Kidney epithelial cell (primary cell): ENCODE results near the gene FGD5. TPM values are rescaled to one million over a fixed set of nuclear protein-coding genes. Genes with fewer than 3 reads are reported as not detected.

Experiments
- DNase-seq: peaks from one replicate; pipeline ENCODE4 v3.0.0-alpha.2; 2010; ENCODE audit warnings: low read depth
- H3K27me3 ChIP-seq: 2 replicates; pipeline ENCODE4 v1.6.0; 2011; ENCODE audit warnings: low read length; ENCODE audit not compliant: control insufficient read depth, insufficient read depth
- H3K36me3 ChIP-seq: 2 replicates; pipeline ENCODE4 v1.5.1; 2011; ENCODE audit warnings: low read length; ENCODE audit not compliant: control insufficient read depth, insufficient read depth
- H3K4me3 ChIP-seq: 2 replicates; pipeline ENCODE4 v1.5.1; 2011; ENCODE audit warnings: low read depth, mild to moderate bottlenecking, control low read depth, low read length
- CTCF ChIP-seq: IDR thresholded peaks from 2 replicates; pipeline ENCODE4 v1.5.1; 2011; ENCODE audit warnings: mild to moderate bottlenecking, moderate library complexity, low read length, control low read depth, inconsistent platforms; ENCODE audit not compliant: insufficient read depth, poor library complexity, severe bottlenecking
- total RNA-seq: library from RNA; depleted of rRNA; stranded (reverse); fragments of >200 nt; gene quantifications from 2 replicates; pipeline ENCODE4 v1.2.3, GENCODE V29; 2015

Gene FGD5
- total RNA-seq, 1 donor from 2014 or later = 1.4 TPM

GRCh38 chr3:14959359-14959943 lies 140.7 kb downstream of the FGD5 start:
- no peaks in the 10 kb centered on the region for H3K27me3 ChIP-seq

GRCh38 chr3:14962762-14963161 lies 144.0 kb downstream of the FGD5 start:
- Histone ChIP-seq H3K36me3 (no peaks in the 10 kb centered on the region), H3K27me3 (no peaks in the 10 kb centered on the region), H3K4me3 (no peak overlapping the region)
- DNase-seq = no peak
- TF ChIP-seq CTCF = no peak

More at GRCh38 chr3:14959359-14959943, 140.7 kb downstream of the FGD5 start:
- no peak for DNase-seq
- no peak for TF ChIP-seq CTCF
- Histone ChIP-seq H3K36me3 (no peaks in the 10 kb centered on the region), H3K4me3 (no peak overlapping the region)

GRCh38 chr3:14967285-14967684 lies 148.5 kb downstream of the FGD5 start:
- DNase-seq = no peak
- Histone ChIP-seq H3K4me3 (no peak overlapping the region), H3K27me3 (no peaks in the 10 kb centered on the region), H3K36me3 (no peaks in the 10 kb centered on the region)
- TF ChIP-seq CTCF = no peak

GRCh38 chr3:14969671-14970070 lies 150.9 kb downstream of the FGD5 start:
- H3K27me3 ChIP-seq = no peaks in the 10 kb centered on the region
- no peaks in the 10 kb centered on the region for H3K36me3 ChIP-seq
- H3K4me3 ChIP-seq = no peak overlapping the region
- DNase-seq = no peak
- no peak for TF ChIP-seq CTCF

DNA sequence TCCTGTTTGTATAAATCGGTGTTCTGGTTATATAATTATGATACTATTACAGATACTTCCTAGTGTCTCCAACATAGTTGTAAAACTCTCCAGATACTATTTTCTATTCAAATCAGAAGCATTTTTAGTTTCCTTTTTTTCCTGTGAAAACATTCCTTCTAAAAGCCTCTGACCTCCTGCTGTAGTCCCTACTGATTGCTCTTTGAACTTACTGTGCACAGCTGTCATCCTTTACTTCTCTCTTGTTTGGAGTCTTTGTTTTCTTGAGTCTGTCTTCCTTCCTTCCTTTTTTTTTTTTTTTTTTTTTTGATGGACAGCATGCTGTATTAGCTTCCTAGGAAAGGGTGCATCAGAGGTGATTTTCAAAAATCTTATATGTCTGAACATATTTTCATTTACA lies 157.6 kb downstream of the FGD5 start:
- Histone ChIP-seq H3K36me3 (no peaks in the 10 kb centered on the region), H3K27me3 (no peaks in the 10 kb centered on the region), H3K4me3 (no peak overlapping the region)
- DNase-seq = no peak
- TF ChIP-seq CTCF = no peak

GRCh38 chr3:14980689-14981088 lies 161.9 kb downstream of the FGD5 start:
- Histone ChIP-seq H3K27me3 (no peaks in the 10 kb centered on the region), H3K4me3 (no peak overlapping the region), H3K36me3 (no peaks in the 10 kb centered on the region)
- no peak for DNase-seq
- TF ChIP-seq CTCF = no peak
